ENCODE results near the gene CEP128. TPM values are rescaled to one million over a fixed set of nuclear protein-coding genes. Genes with fewer than 3 reads are reported as not detected.

Gene CEP128
- polyA plus RNA-seq, 1 of the 3 experiments (the other 2 are of a cell fraction), result 1.2 TPM

- TF ChIP-seq FOSL2 (IDR thresholded peaks at IDR 0.05; ENCODE audit: borderline replicate concordance, low read depth) (no peak), CTCF (IDR thresholded peaks at IDR 0.05) (no peak), RFX5 (IDR thresholded peaks at IDR 0.05; ENCODE audit: low read length) (no peak), SMC3 (IDR thresholded peaks at IDR 0.05; ENCODE audit: low read depth, low read length) (no peak)
- TF ChIP-seq, protein P1, sequence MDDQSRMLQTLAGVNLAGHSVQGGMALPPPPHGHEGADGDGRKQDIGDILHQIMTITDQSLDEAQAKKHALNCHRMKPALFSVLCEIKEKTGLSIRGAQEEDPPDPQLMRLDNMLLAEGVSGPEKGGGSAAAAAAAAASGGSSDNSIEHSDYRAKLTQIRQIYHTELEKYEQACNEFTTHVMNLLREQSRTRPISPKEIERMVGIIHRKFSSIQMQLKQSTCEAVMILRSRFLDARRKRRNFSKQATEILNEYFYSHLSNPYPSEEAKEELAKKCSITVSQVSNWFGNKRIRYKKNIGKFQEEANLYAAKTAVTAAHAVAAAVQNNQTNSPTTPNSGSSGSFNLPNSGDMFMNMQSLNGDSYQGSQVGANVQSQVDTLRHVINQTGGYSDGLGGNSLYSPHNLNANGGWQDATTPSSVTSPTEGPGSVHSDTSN (IDR thresholded peaks at IDR 0.05), result no peak
- TF ChIP-seq, protein P2, sequence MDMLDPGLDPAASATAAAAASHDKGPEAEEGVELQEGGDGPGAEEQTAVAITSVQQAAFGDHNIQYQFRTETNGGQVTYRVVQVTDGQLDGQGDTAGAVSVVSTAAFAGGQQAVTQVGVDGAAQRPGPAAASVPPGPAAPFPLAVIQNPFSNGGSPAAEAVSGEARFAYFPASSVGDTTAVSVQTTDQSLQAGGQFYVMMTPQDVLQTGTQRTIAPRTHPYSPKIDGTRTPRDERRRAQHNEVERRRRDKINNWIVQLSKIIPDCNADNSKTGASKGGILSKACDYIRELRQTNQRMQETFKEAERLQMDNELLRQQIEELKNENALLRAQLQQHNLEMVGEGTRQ (IDR thresholded peaks at IDR 0.05; ENCODE audit: borderline replicate concordance, low read depth, low read length), result no peak
- Histone ChIP-seq H3K27ac (ENCODE audit: low read depth in 2 of 2, low read length in 1 of 2) (no peak overlapping the region), H2AFZ (ENCODE audit: low read depth) (no peak overlapping the region), H3K36me3 (replicated peaks in 1 of 2; ENCODE audit: control insufficient read depth in 1 of 2, insufficient read depth in 2 of 2, low read length in 1 of 2) (no peaks in the 10 kb centered on the region), H3F3A (replicated peaks; ENCODE audit: insufficient read depth) (no peaks in the 10 kb centered on the region), H3K9ac (no peak overlapping the region), H3K79me2 (ENCODE audit: insufficient read depth) (no peaks in the 10 kb centered on the region), H3K4me1 (ENCODE audit: control insufficient read depth in 1 of 2, insufficient read depth in 2 of 2, low read depth in 1 of 2, low read length in 1 of 2) (no peaks in the 10 kb centered on the region; a peak in 2 of 4 replicates), H3K9me3 (no peaks in the 10 kb centered on the region), H4K20me1 (ENCODE audit: insufficient read depth) (no peaks in the 10 kb centered on the region), H3K27me3 (ENCODE audit: insufficient read depth) (no peaks in the 10 kb centered on the region), H3K4me2 (no peak overlapping the region), H3K9me2 (0 out of 2 replicates have a peak, but pooled peaks cover 5% of the 10 kb centered on the region), H3K4me3 (ENCODE audit: low read depth in 2 of 2, low read length in 1 of 2) (no peak overlapping the region)
- DNase-seq, result no peak
- ChIA-PET CTCF (no interaction called here), POLR2A (no interaction called here)
- WGBS (ENCODE audit: low lambda C conversion rate), result 92% methylated on average over 2 of the region's 2 CpGs
Observed at GRCh38 chr14:80494769-80495168, 446.8 kb downstream of the CEP128 start.

- Histone ChIP-seq H3K79me2 (ENCODE audit: insufficient read depth) (no peaks in the 10 kb centered on the region), H2AFZ (ENCODE audit: low read depth) (no peak overlapping the region), H3F3A (replicated peaks; ENCODE audit: insufficient read depth) (no peaks in the 10 kb centered on the region), H4K20me1 (ENCODE audit: insufficient read depth) (no peaks in the 10 kb centered on the region), H3K27me3 (ENCODE audit: insufficient read depth) (no peaks in the 10 kb centered on the region), H3K4me1 (ENCODE audit: control insufficient read depth in 1 of 2, insufficient read depth in 2 of 2, low read depth in 1 of 2, low read length in 1 of 2) (no peaks in the 10 kb centered on the region; a peak in 2 of 4 replicates), H3K4me2 (no peak overlapping the region), H3K27ac (ENCODE audit: low read depth in 2 of 2, low read length in 1 of 2) (no peak overlapping the region), H3K9ac (no peak overlapping the region), H3K36me3 (replicated peaks in 1 of 2; ENCODE audit: control insufficient read depth in 1 of 2, insufficient read depth in 2 of 2, low read length in 1 of 2) (no peaks in the 10 kb centered on the region), H3K9me3 (no peaks in the 10 kb centered on the region), H3K4me3 (ENCODE audit: low read depth in 2 of 2, low read length in 1 of 2) (no peak overlapping the region), H3K9me2 (0 out of 2 replicates have a peak, but pooled peaks cover 5% of the 10 kb centered on the region)
- ChIA-PET CTCF (interaction anchor here (1.5 kb wide), 1 partner anchor 10 kb away, joined by 4 read pairs; no protein-coding TSS in a partner anchor), POLR2A (no interaction called here)
- 100% methylated on average over 5 of the region's 5 CpGs for WGBS (ENCODE audit: low lambda C conversion rate)
- no peak for DNase-seq
- TF ChIP-seq FOXM1 (IDR thresholded peaks at IDR 0.05; ENCODE audit: low read depth) (no peak), NFIC (IDR thresholded peaks at IDR 0.05; ENCODE audit: borderline replicate concordance) (no peak), POLR2AphosphoS5 (IDR thresholded peaks at IDR 0.05; ENCODE audit: low read depth, low read length) (no peak), NRF1 (IDR thresholded peaks at IDR 0.05; ENCODE audit: low read depth, low read length) (no peak), RCOR1 (IDR thresholded peaks at IDR 0.05; ENCODE audit: low read length) (no peak), TAF1 (IDR thresholded peaks at IDR 0.05; ENCODE audit: borderline replicate concordance, low read depth, low read length) (no peak), USF1 (IDR thresholded peaks at IDR 0.05; ENCODE audit: borderline replicate concordance, low read depth) (no peak), RFX5 (IDR thresholded peaks at IDR 0.05; ENCODE audit: low read length) (no peak), TEAD4 (IDR thresholded peaks at IDR 0.05; ENCODE audit: borderline replicate concordance, insufficient read depth) (no peak), MXI1 (IDR thresholded peaks at IDR 0.05; ENCODE audit: low read depth, low read length) (no peak), RXRA (IDR thresholded peaks at IDR 0.05; ENCODE audit: borderline replicate concordance, low read depth) (no peak), CHD2 (IDR thresholded peaks at IDR 0.05; ENCODE audit: low read length, partially characterized antibody) (no peak), YY1 (IDR thresholded peaks at IDR 0.05; ENCODE audit: low read depth) (no peak)
- TF ChIP-seq, protein P1 (IDR thresholded peaks at IDR 0.05), result no peak
- TF ChIP-seq, protein P3, sequence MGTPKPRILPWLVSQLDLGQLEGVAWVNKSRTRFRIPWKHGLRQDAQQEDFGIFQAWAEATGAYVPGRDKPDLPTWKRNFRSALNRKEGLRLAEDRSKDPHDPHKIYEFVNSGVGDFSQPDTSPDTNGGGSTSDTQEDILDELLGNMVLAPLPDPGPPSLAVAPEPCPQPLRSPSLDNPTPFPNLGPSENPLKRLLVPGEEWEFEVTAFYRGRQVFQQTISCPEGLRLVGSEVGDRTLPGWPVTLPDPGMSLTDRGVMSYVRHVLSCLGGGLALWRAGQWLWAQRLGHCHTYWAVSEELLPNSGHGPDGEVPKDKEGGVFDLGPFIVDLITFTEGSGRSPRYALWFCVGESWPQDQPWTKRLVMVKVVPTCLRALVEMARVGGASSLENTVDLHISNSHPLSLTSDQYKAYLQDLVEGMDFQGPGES (IDR thresholded peaks at IDR 0.05; ENCODE audit: low read depth, low read length), result no peak
Observed at GRCh38 chr14:80493620-80494019, 447.9 kb downstream of the CEP128 start.

Data from SK-N-SH (cell line).